Measurements from ENCODE around the gene NLRP11. TPM values are rescaled to one million over a fixed set of nuclear protein-coding genes. Genes with fewer than 3 reads are reported as not detected.

NLRP11 gene
- total and polyA plus RNA-seq, 9 of the 15 experiments (the other 6 are each of a cell fraction or from before 2014, with no cell fraction given): 0.07 to 0.29 (median 0.12) TPM; not detected in 1

DNA sequence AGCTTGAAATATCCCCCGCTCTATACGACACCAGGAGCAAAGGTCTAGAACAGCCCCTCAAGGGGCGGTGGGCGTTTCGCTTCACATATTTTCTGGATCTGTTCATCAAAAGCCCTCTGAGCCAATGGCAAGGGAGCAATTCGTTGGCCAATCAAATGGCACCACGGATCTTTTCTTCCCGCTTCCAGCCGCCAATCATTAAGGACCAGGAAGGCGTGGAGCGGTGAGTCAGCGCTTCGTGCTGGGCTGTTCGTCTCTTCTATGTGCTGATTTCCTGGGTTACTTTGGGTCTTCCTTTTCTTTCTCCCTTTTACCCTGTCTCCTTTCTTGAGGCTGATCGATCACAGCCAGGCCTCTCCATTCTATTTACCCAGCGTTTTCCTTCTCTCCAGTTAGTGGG lies 4.5 kb upstream of the NLRP11 start, which contains the start of gene NLRP4 (continued):
- TF ChIP-seq, protein P1, sequence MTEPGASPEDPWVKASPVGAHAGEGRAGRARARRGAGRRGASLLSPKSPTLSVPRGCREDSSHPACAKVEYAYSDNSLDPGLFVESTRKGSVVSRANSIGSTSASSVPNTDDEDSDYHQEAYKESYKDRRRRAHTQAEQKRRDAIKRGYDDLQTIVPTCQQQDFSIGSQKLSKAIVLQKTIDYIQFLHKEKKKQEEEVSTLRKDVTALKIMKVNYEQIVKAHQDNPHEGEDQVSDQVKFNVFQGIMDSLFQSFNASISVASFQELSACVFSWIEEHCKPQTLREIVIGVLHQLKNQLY (CRISPR knock-in tag; conservative IDR thresholded peaks at IDR 0.05): no peak
- TF ChIP-seq MEF2D (tag; conservative IDR thresholded peaks at IDR 0.05; ENCODE audit: low read depth) (no peak), HDAC6 (IDR thresholded peaks at IDR 0.05; ENCODE audit: low read depth, low read length) (no peak), POLR2AphosphoS5 (IDR thresholded peaks at IDR 0.05; ENCODE audit: control insufficient read depth, insufficient read depth, low read depth, low read length) (no peak), ETV5 (CRISPR knock-in tag; IDR thresholded peaks at IDR 0.05; ENCODE audit: low read depth) (no peak), CEBPB (tag; IDR thresholded peaks at IDR 0.05) (no peak), ZNF780A (CRISPR knock-in tag; IDR thresholded peaks at IDR 0.05) (no peak), BHLHE40 (IDR thresholded peaks at IDR 0.05; ENCODE audit: low read length) (no peak), TEAD1 (CRISPR knock-in tag; IDR thresholded peaks at IDR 0.05) (no peak), TCF7 (IDR thresholded peaks at IDR 0.05; ENCODE audit: borderline replicate concordance) (no peak), NFE2 (IDR thresholded peaks at IDR 0.05; ENCODE audit: low read depth) (peak; percentile 81), RFX7 (CRISPR knock-in tag; IDR thresholded peaks at IDR 0.05) (no peak)
- TF ChIP-seq, protein P2, sequence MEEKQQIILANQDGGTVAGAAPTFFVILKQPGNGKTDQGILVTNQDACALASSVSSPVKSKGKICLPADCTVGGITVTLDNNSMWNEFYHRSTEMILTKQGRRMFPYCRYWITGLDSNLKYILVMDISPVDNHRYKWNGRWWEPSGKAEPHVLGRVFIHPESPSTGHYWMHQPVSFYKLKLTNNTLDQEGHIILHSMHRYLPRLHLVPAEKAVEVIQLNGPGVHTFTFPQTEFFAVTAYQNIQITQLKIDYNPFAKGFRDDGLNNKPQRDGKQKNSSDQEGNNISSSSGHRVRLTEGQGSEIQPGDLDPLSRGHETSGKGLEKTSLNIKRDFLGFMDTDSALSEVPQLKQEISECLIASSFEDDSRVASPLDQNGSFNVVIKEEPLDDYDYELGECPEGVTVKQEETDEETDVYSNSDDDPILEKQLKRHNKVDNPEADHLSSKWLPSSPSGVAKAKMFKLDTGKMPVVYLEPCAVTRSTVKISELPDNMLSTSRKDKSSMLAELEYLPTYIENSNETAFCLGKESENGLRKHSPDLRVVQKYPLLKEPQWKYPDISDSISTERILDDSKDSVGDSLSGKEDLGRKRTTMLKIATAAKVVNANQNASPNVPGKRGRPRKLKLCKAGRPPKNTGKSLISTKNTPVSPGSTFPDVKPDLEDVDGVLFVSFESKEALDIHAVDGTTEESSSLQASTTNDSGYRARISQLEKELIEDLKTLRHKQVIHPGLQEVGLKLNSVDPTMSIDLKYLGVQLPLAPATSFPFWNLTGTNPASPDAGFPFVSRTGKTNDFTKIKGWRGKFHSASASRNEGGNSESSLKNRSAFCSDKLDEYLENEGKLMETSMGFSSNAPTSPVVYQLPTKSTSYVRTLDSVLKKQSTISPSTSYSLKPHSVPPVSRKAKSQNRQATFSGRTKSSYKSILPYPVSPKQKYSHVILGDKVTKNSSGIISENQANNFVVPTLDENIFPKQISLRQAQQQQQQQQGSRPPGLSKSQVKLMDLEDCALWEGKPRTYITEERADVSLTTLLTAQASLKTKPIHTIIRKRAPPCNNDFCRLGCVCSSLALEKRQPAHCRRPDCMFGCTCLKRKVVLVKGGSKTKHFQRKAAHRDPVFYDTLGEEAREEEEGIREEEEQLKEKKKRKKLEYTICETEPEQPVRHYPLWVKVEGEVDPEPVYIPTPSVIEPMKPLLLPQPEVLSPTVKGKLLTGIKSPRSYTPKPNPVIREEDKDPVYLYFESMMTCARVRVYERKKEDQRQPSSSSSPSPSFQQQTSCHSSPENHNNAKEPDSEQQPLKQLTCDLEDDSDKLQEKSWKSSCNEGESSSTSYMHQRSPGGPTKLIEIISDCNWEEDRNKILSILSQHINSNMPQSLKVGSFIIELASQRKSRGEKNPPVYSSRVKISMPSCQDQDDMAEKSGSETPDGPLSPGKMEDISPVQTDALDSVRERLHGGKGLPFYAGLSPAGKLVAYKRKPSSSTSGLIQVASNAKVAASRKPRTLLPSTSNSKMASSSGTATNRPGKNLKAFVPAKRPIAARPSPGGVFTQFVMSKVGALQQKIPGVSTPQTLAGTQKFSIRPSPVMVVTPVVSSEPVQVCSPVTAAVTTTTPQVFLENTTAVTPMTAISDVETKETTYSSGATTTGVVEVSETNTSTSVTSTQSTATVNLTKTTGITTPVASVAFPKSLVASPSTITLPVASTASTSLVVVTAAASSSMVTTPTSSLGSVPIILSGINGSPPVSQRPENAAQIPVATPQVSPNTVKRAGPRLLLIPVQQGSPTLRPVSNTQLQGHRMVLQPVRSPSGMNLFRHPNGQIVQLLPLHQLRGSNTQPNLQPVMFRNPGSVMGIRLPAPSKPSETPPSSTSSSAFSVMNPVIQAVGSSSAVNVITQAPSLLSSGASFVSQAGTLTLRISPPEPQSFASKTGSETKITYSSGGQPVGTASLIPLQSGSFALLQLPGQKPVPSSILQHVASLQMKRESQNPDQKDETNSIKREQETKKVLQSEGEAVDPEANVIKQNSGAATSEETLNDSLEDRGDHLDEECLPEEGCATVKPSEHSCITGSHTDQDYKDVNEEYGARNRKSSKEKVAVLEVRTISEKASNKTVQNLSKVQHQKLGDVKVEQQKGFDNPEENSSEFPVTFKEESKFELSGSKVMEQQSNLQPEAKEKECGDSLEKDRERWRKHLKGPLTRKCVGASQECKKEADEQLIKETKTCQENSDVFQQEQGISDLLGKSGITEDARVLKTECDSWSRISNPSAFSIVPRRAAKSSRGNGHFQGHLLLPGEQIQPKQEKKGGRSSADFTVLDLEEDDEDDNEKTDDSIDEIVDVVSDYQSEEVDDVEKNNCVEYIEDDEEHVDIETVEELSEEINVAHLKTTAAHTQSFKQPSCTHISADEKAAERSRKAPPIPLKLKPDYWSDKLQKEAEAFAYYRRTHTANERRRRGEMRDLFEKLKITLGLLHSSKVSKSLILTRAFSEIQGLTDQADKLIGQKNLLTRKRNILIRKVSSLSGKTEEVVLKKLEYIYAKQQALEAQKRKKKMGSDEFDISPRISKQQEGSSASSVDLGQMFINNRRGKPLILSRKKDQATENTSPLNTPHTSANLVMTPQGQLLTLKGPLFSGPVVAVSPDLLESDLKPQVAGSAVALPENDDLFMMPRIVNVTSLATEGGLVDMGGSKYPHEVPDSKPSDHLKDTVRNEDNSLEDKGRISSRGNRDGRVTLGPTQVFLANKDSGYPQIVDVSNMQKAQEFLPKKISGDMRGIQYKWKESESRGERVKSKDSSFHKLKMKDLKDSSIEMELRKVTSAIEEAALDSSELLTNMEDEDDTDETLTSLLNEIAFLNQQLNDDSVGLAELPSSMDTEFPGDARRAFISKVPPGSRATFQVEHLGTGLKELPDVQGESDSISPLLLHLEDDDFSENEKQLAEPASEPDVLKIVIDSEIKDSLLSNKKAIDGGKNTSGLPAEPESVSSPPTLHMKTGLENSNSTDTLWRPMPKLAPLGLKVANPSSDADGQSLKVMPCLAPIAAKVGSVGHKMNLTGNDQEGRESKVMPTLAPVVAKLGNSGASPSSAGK (IDR thresholded peaks at IDR 0.05): peak; percentile 41; the same call in 1 of the 2 replicates
